ENCODE data around the gene TTLL10.

DNA sequence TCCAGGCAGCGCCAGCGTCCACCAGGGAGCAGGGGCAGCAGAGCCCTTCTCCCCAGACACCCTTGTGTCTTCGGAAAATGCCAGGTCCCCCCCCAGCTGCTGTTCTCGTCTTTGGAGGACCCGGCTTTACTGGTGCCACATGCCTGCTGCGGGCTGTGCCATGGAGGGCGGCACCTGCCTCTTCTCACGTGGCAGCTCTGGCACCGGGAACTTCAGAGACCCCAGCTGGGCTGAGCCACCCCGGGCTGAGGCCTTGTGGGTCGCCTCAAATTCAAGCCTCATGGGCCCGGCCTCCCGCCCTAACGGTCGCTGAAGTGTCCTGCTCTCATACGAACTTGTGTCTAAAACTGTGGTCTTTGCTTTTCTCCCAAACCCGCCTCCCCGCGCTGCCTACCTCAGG, 30.8 kb upstream of the TTLL10 start:
- TF ChIP-seq, protein P1, sequence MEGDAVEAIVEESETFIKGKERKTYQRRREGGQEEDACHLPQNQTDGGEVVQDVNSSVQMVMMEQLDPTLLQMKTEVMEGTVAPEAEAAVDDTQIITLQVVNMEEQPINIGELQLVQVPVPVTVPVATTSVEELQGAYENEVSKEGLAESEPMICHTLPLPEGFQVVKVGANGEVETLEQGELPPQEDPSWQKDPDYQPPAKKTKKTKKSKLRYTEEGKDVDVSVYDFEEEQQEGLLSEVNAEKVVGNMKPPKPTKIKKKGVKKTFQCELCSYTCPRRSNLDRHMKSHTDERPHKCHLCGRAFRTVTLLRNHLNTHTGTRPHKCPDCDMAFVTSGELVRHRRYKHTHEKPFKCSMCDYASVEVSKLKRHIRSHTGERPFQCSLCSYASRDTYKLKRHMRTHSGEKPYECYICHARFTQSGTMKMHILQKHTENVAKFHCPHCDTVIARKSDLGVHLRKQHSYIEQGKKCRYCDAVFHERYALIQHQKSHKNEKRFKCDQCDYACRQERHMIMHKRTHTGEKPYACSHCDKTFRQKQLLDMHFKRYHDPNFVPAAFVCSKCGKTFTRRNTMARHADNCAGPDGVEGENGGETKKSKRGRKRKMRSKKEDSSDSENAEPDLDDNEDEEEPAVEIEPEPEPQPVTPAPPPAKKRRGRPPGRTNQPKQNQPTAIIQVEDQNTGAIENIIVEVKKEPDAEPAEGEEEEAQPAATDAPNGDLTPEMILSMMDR (IDR thresholded peaks at IDR 0.05) = no peak
- TF ChIP-seq POLR2AphosphoS5 (IDR thresholded peaks at IDR 0.05) = no peak

Measured in transverse colon (tissue), 4 donors.